ENCODE results near the gene NID2.

The NID2 gene

GRCh38 chr14:51998348-51998747, 70.5 kb downstream of the NID2 start:
- no peak for DNase-seq

DNA sequence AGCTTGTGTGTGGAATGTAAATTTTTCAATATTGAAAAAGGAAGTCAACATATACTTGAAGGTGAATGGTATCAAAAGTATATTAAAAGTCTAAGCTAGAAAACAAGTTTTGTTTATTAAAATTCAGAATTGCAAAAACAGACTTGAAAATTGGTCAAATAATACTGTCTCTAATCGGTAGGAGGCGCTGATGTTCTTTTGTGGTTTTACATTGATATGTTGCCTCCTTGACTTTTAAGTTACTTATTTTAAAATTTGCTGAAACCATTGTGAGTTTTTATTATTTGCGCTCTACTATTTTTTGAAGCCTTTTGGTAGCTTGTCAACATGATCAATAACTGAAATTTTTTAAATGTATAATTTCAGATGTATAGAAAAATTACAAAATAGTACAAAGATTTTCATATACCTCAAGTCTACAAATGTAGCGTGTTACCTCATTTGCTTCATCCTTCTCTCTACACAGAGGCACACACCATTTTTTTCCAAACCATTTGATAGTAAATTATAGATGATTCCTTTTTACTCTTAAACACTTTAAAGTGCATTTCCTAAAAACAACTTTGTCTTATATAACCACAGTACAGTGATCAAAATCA, 72.6 kb downstream of the NID2 start:
- DNase-seq = peak; percentile 48

DNA sequence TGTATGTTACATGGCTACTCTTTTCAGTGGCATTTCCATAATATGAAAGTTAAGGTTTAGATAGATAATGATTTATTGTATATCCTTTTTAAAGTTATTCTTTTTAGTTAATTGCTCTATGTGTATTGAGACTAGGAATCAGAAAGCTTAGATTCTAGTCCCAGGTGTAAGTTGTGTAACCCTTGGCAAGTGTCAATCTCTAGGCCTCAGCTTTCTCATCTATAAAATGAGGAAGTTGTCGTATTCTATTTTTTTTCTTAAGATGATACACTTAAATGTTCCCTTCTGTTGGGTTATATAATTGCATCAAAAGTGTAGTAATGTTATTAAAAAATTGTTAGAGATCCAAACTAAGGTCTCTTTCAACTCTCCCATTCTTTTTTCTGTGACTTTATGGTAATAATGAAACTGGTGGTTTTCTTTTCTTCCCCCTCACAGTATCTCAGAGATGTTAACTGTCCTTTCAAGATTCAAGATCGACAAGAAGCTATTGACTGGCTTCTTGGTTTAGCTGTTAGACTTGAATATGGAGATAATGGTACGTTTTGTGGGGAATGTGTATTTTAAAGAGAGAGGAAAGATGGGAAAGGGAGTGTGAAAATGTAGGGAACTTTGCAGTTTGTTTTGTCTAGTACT, 75.5 kb downstream of the NID2 start:
- no peak for DNase-seq

- no peak for DNase-seq
Observed at GRCh38 chr14:51990488-51990887, 78.4 kb downstream of the NID2 start.

DNA sequence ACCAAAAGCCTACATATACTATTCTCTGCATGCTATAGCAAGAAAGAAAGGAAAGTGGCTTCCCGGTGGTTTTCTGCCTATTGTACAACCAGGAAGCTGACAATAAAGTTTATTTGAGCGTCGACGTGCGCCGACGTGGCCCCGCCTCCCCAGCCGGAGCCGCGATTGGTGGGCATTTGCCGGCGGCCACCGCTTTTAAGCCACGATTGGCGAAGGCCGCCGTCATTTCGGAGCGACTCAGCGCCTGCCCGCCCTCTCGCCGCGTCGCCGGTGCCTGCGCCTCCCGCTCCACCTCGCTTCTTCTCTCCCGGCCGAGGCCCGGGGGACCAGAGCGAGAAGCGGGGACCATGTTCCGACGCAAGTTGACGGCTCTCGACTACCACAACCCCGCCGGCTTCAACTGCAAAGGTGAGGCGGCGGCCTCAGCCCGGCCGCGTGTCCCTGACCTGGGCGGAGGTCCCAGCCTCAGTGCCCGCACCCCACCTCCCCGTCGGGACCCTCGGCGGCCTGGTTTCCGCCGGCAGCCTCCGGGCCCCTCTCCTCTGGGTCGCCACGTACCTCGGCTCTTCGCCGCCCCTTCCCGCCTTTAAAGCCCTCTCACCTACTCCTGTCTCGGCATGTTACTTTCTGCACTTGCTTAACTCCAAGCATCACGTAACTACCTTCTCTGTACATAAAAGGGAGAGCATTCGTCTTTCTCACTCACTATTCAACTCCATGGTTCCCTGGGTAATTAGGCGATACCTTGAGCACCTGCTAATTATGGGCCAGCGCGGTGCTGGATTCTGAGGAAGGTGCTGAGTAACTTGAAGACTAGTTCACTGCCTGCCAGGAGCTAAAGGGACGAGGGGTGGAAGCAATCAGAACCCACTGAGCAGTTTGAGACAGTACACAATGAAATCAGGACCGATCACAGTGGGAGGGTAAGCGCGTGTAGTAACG, 79.3 kb downstream of the NID2 start, which contains the start of gene RTRAF:
Gene RTRAF (plus strand): TSS at position 254 of the 942 bp plus-strand sequence. CDS start 94 bp downstream, at position 348.
- DNase-seq = peak; percentile 92

DNA sequence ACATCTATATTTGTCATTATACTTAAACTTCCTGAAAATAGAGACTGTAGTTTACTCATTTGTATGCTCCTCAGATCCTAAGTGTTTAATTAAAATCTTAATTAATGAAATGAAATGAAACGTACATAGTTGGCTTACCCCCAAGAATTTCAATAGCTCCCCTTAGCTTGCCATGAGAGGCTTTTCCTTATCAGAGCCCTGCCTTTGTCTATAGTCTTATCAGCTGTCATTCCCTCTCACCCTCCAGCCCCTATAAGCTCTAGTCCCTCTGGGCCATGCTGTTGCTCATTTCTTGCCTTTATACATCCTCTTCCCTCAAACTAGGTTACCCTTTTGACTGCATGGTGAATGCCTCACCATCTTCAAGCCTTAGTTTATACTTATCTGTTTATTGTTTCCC, 80.6 kb downstream of the NID2 start:
- no peak for DNase-seq

DNA sequence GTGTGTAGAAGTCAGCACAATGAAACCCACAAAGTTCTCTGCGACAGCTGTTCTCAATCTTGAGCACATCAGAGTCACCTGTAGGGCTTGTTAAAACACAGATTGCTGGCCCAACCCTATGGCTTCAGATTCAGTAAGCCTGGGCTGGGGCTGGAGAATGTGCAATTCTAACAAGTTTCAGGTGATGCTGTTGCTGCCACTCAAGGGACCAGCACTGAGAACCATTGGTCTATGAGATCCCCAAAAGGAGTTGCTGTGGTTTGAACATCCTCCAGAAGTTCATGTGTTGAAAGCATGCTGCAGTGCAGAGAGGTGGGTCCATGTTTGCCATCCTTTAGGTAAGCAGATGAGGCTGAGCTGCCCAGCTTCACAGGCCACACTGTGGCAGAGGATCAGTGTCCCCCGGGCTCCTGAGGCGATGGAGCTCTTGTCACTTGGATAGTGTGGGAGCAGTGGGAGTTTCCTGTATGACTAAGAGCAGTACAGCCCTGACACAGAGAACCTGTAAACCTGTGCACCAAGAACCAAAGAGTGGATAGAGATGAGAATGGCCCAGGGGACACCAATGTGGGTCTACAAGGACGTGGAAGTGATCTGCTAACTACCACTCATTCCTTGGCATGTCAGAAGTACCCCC, 87.5 kb downstream of the NID2 start:
- DNase-seq = no peak

- DNase-seq = peak; percentile 71
Observed at GRCh38 chr14:51979088-51979709, 89.7 kb downstream of the NID2 start.

- no peak for DNase-seq
Observed at GRCh38 chr14:51978681-51979085, 90.2 kb downstream of the NID2 start.

DNA sequence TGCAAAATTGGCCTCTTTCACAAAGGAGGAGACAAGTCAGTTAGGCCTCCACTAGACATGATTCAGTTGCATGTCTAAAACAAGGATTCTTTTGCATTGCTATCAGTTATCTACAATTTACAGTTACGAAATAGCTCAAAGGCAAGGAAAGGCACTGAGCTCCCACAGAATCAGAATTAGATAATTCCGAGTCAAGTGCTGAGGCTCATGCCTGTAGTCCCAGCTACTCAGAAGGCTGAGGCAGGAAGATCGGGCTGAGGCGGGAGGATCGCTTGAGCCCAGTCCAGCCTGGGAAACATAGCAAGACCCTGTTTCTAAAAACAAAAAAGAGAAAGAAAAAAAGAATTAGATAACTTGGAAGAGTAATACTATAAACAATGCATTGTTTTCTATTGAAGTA, 91.8 kb downstream of the NID2 start:
- DNase-seq = no peak

GRCh38 chr14:51972566-51972965, 96.3 kb downstream of the NID2 start:
- DNase-seq = peak; percentile 17

DNA sequence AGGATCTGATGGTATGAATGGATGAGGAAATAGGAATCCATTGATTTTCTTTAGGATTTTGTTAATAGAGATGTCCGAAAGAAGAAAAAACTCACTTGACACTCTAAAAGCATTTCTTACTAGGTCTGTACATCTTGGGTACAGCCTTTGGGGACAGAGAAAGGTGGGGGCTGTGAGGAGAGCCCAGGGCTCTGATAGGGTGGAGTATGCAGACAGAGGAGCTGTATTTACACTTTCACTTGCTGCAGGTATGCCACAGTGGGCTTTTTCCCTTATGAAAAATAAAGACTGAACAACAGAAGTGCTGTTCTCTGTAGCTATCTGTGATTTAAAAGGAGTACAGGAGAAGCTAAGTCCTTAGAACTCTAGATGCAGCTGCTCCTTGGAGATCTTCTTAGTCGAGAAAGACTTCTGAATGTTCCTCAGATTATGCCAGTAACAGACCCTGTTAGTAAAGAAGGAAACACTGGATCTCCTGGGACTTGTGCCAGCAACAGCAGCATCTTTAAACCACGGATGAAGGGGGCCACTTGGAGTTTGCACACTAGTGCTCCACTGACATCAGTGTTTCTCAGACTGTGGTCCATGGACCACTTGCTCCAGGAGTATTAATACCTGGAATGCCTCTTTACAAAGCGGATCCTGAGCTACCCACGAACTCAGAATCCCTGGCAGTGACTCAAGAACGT, 98.9 kb downstream of the NID2 start:
- DNase-seq = no peak

DNA sequence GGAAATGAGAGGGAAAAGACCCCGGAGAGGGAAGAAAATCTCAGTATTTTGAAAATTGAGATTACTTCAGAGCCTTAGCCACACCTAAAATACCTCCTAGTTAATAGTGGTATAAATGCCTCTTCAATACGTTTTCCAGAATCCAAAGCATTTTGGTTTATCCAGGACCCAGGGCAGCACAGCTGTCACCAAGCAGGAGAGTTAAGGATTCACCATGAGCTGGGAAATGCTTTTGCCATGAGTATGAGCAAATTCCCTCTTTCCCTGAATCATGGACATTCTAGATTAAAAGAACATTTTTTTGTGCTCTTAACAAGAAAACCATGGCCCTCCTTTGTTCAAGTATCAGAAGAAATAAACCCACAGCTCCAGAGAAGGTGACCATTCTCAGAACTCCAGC, 101.3 kb downstream of the NID2 start:
- DNase-seq = peak; percentile 30

GRCh38 chr14:51963286-51963685, 105.6 kb downstream of the NID2 start:
- DNase-seq = peak; percentile 27

DNA sequence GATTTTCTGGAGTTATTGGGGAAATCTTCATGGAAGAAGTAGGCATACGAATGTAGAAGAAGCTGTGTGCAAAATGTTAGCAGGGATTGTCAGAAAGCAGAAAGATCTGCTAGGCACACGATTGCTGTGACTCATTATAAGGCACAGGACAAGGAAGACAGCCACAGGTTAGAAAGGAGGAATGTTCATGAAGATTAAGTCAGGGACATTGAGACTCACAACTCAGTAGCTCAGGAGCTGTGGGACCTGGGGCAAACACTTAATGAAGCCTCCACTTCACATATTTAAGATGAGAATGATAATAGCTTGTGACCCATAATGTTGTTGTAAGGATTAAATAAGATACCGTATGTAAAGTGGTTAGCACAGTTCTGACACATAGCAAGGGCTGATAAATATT, 106.1 kb downstream of the NID2 start:
- peak; percentile 31 for DNase-seq

DNA sequence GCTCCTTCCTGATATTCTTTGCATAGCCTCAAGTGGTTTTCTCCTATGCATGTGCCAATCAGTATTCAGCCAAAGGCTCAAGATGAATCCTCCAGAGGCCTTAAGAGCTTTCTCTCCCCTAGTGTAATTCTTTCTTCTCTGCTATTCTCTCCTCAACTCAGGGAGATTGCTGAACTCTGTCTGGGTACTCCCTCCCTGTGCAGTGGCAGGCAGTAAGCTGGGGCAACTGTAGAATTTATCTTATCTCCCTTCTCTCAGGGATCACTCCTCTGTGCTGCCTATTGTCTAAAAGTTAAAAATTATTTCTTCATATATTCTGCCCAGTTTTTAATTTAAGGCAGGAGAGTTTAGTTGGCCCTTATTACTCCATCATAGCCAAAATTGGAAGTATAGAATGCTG, 108.0 kb downstream of the NID2 start:
- no peak for DNase-seq

GRCh38 chr14:51959928-51960327, 108.9 kb downstream of the NID2 start:
- no peak for DNase-seq

- DNase-seq = peak; percentile 45
Observed at GRCh38 chr14:51957950-51958349, 110.9 kb downstream of the NID2 start.
